Amniotic epithelial cell (primary cell): ENCODE measurements around the gene GPR37.

ENCODE experiments used
- DNase-seq: peaks from one replicate; pipeline ENCODE4 v3.0.0-alpha.2; 2010; ENCODE audit warnings: low read depth

GPR37 gene

GRCh38 chr7:124780056-124780455, 14.5 kb upstream of the GPR37 start:
- no peak for DNase-seq

- DNase-seq: no peak
Observed at GRCh38 chr7:124779620-124780019, 14.0 kb upstream of the GPR37 start.

GRCh38 chr7:124779194-124779593, 13.6 kb upstream of the GPR37 start:
- no peak for DNase-seq

GRCh38 chr7:124777268-124777667, 11.7 kb upstream of the GPR37 start:
- DNase-seq: no peak

- no peak for DNase-seq
Observed at GRCh38 chr7:124776153-124776552, 10.6 kb upstream of the GPR37 start.

DNA sequence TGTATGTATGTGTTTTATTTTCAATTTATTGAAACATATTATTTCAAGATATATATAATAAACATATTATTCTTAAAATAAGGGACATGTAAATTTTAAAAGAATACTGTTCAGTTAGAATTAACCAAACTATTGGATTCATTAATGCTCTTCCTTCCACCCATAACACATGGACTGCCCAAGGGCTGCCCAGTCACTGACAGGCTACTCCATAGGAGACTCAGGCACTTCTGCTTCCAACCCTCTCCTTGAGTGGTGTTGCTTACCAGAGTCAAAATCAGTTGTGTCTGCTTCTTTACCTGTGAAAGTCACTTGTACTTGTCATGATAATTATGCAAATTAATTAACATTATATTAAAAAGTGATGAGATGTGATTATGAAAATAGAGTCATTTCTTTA, 9.8 kb upstream of the GPR37 start:
- DNase-seq: no peak

GRCh38 chr7:124773938-124774337, 8.3 kb upstream of the GPR37 start:
- DNase-seq: no peak

DNA sequence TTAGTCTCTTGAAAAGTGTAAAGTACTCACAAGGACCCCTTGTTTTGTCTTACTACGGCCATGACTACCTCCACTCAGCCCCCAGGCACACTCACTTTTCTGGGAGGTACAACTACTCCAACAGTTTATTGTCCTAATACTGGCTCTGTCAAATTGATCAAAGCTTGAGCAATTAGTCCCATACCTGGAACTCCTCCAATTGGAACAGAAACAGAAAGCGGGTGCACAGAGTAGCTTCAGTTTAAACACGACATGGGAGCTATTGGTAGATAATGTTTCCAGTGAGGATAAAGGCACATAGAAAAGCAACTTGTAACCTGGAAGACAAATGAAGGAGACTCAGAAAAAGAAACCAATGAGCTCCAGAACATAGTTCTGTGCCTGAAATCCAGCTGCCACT, 7.7 kb upstream of the GPR37 start:
- DNase-seq: no peak

- DNase-seq: no peak
Observed at GRCh38 chr7:124769136-124769535, 3.5 kb upstream of the GPR37 start.

DNA sequence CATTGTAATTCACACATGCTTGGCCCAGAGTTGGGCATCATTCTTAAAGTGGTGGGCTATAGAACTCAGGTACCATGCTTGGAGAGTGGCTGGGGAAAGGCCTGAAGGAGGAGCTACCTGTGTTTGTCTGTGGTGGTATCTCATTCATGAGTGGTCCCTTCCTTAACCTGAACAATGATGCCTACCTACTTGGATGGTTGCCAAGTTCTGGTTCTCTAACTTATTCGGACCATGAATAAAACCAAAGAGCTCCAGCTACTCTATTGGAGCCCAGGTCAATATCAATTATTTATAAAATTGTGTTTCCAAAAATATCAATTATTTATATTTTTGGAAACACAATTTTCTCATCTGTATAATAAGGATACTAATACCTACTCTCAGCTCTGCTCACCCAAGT, 2.9 kb upstream of the GPR37 start:
- DNase-seq: no peak

GRCh38 chr7:124764847-124765400, 668 bp downstream of the GPR37 start:
- no peak for DNase-seq

DNA sequence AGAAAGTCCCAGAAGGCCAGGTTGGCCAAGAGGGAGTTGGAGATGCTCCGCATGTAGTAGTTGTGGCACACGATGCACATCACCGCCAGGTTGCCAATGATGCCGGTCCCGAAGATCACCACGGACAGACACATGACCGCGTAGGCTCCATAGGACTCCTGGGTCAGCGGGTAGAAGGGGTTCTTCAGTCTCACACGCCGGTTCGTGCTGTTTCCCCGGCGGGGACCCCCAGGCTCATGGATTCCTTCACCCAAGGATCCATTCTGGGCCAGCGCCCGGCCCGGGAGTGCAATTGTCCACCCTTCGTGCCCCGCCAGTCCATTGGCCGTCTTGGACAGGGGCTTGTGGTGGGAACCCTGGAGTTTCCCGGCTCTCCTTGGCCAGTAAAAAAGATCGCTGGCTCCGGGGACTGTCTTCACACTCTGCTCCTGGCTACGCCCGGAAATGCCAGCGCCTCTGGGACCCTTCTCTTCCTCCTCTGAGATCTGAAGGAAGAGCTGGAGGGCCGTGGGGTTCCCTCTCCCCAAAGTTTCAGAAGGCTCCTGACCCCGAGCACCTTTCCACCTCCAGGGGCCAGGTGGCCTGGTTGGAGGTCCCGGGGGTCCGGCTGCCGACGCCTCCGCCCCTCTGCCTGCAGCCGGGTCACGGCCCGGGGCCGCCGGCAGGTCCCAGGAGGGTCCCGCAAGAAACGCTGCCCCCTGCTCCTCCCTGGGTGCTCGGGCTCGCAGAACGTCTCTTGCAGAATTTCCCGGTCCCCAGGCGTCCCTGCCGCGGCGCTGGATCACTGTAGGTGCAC, 1.3 kb downstream of the GPR37 start:
- no peak for DNase-seq

- no peak for DNase-seq
Observed at GRCh38 chr7:124762611-124763143, 2.9 kb downstream of the GPR37 start.

GRCh38 chr7:124761164-124761715, 4.4 kb downstream of the GPR37 start:
- no peak for DNase-seq

- DNase-seq: no peak
Observed at GRCh38 chr7:124758327-124758726, 7.3 kb downstream of the GPR37 start.

DNA sequence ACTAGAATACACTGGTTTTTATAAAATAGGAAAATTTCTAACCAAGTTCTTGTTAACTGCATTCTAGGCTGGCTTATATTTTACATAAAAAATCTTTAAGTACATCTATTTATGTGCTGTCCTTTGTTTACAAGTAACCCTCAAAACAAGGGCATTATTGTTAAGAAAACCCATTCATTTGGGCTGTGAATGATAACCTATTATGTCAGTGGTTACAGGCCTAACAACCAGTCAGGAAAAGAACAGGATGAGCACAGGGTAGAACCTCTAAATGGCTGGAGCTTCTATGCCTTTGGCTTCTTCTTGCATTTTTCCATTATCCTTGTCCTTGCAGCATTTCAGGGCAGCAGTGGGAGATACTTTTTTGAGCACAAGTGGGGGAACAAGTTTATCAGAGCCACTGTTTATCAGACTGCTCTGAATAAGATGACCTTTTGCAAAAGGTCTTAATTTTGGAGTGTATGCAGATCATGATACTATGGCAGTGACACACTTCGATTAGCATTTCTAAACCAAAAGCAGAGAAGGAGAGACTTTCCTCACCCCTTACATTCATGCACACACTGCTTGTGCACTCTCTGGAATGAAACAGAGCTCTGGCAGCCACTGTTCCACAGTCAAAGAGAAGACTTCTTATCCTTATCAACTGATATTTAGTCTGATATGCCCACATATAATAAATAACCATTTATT, 10.9 kb downstream of the GPR37 start:
- DNase-seq: no peak

DNA sequence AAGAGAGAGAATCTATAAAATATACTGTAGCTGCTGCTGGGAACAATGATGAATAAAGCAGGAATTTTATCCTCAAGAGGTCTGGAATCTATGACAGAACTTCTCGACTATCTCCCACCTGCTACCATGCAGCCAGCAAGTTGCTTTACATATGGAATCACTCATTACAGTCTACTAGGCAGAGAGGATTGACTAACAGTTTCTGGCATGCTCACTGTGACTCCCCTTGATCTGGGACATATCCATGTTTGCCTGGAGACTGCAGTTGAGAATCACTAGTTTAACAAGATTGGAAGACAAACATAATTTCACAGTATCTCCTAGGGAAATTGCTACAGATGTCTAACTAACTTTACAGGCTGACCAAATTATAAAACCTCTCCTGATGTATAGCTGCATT, 13.3 kb downstream of the GPR37 start:
- DNase-seq: no peak

DNA sequence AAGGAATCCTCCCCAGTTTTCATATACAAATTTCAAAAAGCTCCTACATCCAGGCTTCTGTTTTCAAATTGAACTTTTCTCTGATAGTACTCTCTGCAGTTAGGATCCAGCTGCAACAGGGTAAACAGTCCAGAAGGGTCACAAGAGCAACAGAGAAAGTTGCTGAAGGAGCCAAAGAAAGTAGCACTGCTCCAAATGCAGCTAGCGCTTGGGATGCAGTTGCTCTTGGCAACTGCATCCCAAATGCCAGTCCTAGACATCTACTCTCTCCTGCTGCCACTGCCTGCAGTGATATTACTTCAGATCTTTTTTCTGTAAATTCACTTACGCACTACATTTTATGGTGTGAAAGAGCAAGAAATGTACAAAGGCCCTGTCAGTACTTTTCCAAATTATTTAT, 14.6 kb downstream of the GPR37 start:
- no peak for DNase-seq

DNA sequence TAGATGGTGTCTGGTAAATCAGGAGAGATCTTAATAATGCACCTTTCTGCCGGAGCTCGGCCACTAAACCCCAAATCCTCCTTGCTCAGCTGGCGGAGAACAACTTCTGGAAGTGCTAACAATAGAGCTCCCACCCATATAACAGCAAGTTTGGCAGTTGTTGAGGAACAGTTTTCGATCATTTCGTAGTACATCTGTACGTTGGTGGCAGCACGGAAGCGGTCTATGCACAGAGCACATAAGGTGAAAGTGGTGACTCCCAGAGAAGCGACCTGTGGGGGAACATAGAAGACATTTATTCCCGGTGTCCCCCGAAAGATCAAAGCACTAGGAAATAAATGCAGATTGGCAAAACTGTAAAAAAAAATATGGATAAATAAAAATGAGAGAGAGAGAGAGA, 18.5 kb downstream of the GPR37 start:
- DNase-seq: no peak

GRCh38 chr7:124738639-124739038, 27.0 kb downstream of the GPR37 start:
- no peak for DNase-seq

DNA sequence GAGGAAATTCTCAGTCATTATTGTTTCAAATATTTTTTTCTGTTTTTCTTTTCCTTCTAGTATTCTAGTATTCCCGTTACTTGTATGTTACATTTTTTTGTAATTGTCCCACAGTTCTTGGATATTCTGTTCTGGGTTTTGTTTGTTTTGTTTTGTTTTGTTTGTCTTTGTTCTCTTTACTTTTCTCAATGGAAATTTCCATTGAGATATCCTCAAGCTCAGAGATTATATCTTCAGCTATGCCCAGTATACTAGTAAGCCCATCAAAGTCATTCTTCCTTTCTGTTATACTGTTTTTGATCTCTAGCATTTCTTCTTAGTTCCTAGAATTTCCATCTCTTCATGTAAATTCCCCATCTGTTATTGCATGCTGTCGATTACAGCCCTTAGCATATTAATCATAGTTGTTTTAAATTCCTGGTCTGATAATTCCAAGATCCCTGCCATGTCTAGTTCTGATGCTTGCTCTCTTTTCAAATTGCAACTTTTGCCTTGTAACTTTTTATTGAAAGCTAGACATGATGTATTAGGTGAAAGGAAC, 27.8 kb downstream of the GPR37 start:
- no peak for DNase-seq

DNA sequence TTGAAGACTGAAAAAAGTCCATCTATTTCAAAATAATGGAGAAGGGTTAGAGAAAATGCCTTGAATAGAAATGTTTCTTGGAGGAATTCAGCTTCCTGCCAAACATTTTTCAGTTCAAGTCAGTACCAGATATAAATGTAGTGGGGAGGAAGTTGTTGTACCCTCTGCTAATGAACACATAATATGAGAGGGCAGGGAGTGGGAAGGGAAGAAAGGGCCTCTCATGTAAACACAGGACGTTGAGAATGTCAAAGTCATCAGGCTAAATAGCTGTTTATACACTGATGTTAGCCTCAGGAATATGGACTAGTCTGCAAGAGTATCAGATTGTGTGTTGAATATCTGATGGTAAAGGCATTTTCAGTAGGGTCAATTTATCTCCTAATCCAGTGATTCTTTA, 37.0 kb downstream of the GPR37 start:
- DNase-seq: no peak
